Pons (tissue), 1 donor: ENCODE data around the gene MEX3A.
"Not testable (repeated sequence)": the region's sequence is repeated elsewhere in the genome, so short reads cannot be mapped to it uniquely, and the experiment has no call there.

Experiments
- DNase-seq: peaks from one replicate; pipeline ENCODE4 v3.0.0-alpha.2; 2016; ENCODE audit warnings: low spot score

MEX3A gene

DNA sequence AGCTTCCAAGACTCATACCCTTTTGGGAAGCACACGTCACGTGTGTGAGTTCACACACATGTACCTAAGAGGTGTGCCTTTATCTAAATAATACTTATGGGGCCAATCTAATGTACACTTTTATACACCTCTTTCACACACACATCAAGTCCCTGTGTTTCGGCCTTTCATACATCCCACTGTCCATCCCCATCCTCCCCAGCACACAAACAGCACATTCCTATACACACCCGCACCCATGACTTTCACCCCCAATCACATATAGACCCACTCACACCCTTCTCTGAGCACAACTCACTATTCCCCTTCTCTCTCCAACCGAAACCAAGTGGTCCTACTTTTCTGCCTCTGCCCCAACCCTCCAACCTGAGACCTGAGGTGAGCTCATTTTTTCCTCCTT, 3.5 kb downstream of the MEX3A start:
- DNase-seq = no peak

DNA sequence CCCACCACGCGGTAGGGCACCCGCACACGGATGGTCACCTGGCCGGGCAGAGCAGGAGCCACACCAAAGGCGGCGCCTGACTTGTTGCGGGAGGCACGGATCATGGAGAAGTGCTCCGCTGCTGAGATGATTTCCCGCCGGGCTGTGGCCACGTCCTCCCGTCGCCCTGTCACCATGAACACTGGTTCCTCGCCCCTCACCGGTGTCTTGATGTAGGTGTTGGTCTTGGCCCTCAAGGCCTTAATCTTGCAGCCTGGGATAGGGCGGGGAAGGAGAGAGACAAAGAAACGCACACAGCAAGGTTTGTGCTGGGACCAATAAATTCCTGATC, 4.9 kb downstream of the MEX3A start:
- no peak for DNase-seq

DNA sequence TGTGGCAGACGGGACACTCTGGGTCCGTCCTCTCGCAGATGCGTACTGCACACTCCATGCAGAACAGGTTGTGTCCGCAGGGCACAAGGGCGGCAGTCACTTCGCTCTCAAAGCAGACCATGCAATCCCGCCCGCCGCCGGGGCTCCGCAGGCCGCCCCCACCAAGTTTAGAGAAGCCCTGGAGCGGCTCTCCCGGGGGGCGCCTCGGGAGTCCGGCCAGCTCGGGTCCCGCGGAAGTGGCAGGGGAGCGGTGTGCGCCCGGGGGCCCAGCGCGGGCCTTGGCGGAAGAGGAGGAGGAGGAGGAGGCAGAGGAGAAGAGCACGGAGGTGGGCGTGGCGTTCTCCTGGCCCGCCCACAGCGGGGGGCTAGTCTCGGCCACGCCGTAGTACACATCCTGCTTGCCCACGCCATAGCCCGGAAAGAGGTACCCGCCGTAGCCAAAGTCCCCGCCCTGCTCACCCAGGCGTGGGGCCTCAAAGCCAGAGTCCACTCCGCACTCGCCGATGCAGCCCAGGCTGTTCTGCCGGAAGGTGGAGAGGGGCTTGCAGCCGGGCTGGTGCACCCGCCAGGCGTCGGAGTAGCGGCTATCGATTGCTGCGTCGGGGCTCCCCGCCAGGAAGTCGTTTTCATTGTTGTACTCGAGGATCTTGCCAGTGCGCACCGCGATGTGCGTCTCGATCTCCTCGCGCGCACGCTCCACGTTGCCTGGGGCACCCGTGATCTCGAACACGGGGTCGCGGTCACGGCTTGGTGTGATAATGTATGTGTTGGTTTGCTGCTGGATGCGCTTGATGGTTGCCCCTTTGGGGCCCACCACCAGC, 5.4 kb downstream of the MEX3A start:
- DNase-seq = no peak

DNA sequence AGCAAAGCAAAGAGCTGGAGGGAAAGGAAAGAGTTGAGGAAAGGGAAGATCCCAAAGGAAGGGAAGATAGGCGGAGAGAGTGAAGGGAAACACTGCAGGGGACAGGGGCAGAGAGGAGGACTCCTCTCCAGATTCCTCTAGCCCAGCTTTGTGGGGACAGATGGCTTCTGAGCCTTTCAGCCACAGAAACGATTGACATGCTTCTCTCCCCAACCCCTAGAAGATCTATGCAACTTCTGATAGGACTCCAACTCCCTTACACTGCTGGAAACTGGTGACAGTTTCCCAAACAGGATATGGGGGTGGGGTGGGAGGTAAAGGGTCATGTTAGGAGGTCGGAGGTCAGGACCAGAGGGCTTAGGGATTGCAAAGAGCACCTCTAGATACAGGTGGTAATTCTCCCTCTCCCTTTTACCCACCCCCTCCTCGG, 6.5 kb downstream of the MEX3A start:
- DNase-seq = no peak

DNA sequence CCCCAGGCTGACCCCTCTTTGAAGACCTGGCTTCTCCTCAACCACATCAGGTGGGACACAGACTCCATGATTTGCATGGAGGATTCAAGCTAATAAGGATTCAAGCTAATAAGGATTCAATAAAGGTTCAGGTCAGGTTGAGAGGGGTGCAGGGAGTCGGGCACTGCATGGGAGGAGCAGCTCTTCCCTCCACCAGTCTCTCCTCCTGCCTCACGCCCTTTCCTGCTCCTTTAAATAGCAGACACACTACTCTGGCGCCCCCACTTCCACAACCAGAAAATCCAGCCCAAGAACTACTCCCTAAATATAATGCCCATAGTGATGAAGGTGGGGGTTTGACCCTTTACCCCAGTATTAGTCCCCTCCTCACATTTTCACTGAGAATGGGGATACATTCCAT, 7.1 kb downstream of the MEX3A start:
- no peak for DNase-seq

DNA sequence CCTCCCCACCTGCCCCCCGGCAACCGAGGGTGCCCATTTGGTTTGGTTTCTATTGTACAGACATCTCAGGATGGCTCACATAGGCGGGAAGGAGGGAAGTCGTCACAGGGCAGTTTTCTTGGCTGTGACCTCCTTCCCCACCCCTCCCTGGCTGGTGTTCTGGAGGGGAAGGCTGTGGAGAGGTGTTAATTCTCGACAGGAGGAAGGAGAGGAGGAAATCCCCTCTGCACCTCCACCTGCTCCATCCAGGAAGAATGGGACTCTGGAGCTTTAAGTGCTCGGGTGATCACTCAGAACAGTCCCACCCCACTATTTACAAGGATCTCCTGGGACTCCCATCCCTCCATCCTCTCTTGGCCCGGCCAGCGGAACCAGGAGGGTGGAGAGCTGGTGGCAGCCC, 7.6 kb downstream of the MEX3A start:
- no peak for DNase-seq

DNA sequence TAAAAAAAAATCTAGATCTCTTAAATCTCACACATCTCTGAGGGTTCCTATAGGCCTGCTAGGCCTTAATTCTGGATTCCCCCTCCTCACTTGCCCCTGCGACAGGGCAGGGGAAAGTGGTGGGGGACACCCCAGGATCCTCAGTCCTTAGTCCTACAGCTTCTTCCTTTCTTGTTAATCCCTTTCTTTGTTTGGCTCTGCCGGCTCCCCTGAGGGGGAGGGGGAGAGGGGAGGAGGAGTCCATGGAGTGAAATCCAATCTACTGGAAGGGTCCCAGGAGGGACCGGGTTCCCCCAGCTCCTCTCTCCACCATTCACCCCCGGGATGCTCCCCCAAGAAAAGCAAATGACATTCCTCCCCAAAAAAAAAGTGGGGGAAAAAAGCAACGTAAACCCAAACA, 8.5 kb downstream of the MEX3A start:
- DNase-seq = no peak

DNA sequence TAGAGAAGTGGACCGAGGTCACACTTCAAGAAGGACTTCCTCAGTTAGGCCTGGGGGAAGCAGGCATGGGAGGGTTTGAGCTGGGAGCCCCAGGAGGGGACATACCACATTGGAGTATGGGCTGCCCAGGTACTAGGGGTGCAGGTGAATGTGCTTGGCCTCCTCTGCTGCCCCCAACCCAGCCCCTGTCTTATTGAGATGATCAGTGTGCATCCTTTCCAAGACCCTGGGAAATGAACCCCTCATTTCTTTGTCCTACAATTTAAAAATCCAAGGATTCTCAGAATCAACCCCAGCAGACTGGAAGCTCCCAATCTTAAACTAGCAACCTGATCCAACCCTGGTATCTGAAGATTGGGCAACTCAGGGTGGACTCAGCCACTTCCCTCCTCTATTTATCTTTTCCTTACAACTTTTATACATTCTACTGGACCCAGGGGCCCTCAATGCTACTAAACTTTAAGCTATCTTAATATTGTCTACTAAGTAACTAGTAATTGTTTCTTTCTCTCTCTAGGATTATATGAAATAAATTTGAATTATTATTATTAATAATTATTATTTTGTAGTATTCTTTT, 9.1 kb downstream of the MEX3A start:
- DNase-seq = no peak

DNA sequence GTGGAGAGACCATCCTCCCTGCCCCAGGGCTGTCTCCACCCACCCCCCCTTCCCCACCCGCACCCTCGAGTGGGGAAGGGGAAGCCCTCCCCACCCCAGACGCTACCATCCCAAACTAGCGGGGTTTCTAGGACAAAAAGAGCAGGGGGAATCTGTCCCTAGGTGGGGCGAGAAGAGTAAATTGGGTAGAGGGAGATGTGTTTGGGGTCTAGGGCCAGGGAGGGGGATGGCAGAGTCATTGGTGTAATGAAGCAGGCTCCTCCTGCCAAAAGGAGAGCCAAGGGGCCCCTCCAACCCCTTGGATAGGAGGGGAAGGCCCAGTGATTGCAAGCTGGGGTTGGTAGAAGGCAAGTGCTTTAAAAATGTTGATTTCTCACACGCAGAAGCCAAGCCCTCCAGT, 10.0 kb downstream of the MEX3A start:
- no peak for DNase-seq

DNA sequence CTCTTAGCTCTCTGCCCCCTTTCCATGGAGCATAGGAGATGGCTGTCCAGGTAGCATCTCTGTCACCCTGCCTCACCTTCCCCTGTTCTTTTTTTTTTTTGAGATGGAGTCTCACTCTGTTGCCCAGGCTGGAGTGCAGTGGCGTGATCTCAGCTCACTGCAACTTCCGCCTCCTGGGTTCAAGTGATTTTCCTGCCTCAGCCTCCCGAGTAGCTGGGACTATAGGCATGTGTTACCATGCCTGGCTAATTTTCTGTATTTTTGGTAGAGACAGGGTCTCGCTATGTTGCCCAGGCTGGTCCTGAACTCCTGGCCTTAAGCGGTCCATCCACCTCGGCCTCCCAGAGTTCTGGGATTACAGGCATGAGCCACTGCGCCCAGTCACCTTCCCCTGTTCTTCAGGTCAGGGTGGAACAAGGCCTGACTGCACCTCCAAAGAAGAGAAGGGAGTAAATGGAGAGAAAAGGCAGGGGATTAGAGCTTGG, 10.9 kb downstream of the MEX3A start:
- not testable (repeated sequence) for DNase-seq

DNA sequence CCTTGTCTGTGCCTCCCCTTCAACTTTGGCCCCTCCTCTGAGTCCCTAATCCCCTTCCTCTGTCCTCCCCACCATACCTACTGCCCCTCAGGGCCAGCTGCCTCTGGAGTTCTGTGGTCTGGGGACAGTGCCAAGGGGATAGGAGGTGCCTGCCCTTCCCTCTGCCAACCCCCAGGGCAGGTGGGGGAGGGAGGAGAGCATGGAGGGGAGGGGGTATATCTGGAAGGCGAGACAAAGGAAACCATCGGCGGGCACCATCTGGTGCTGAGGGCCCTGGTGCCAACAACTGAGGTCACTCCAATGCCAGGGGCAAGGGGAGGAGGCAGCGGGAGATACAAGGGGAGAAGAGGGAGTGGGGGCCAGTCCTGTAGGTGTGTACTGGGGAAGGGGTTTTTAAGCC, 11.7 kb downstream of the MEX3A start:
- no peak for DNase-seq

DNA sequence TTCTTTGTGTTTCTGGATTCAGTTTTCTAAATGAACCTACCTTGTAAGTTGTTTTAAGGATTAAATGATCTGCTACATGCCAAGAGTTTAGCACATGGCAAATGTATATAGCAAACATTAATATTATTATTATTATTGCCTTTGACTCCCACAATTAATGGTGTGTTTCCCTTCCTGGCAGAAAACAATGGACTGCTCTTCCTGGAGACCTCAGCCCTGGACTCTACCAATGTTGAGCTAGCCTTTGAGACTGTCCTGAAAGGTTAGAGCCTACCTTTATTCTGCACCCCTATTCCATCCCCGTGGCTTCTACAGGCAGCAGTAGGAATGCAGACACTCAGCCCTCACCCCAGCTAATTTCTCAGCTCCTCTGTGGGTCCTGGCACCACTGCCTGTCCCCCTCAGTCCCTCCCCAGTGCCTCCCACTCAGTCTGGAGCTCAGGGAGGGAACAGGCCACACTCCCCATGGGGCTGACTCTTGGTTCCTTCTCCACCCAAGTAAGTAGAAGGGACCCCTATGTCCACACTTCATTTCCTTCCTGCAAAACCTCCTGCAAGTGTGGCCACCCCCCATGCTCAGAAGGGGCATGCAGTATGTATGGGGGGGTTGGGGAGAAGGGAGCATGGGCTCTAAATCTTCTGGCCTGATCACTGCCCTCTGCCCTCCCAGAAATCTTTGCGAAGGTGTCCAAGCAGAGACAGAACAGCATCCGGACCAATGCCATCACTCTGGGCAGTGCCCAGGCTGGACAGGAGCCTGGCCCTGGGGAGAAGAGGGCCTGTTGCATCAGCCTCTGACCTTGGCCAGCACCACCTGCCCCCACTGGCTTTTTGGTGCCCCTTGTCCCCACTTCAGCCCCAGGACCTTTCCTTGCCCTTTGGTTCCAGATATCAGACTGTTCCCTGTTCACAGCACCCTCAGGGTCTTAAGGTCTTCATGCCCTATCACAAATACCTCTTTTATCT, 12.5 kb downstream of the MEX3A start:
- DNase-seq = no peak

DNA sequence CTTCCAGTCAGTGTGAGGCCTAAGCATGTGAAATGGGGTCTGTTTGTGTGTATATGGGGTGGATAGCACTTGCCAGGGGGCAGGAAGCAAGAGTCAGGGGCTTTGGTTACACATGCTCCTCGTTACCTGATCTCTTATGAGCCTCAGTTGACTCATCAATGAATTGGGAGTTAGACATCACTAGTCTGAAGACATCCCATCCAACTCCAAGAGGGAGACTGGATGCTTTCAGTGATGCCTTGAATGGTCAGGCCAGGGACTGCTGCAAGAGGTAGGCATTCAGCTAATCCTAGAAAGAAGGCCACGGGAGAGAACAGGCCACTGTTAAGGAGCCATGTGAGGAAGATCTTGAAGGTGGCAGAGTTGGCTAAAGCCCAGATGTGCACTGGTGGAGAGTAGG, 15.0 kb downstream of the MEX3A start:
- no peak for DNase-seq

DNA sequence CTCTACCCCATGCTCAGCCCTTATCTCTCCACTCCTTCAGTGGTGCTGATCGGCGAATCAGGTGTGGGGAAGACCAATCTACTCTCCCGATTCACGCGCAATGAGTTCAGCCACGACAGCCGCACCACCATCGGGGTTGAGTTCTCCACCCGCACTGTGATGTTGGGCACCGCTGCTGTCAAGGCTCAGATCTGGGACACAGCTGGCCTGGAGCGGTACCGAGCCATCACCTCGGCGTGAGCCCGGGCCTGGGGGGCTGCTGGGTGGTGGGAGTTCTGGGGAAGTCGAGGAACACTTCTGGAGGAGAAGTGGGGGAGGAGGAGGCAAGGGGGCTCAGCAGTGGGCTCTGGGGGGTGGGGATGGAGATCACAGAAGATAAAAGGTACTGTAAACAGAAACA, 16.4 kb downstream of the MEX3A start:
- no peak for DNase-seq

DNA sequence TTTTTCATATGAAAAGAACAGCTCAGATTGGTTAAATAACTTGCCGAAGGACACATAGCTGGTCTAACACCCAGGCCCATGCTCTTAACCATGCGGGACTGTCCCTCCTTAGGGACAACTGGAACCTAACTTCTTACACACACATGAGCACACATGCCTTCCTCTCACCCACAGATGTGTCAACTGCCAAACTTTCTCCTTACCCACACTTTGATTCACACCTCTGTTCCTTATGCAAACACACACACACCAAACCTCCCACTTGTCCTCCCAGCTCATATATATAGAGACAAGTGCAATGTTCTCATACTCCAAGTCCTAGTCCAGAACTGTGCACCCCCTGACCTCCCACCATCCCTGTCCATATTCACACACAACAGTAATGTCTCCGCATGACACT, 17.1 kb downstream of the MEX3A start:
- DNase-seq = no peak

DNA sequence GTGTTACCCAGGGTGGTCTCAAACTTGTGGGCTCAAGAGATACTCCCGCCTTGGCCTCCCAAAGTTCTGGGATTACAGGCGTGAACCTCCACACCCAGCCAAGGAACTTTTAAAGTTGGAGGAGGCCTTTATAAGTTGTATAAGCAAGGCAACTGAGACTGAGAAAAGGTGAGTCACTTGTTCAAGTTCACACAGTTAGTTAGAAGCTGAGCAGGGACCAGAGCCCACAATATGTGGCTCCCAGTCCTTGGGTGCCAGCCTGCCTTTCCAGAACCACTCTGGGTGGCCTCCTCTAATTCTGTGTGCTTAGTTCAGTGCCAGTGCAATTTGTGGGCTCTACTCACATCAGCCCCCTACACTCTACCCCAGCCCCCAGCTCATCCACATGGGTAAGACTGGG, 17.6 kb downstream of the MEX3A start:
- DNase-seq = no peak

DNA sequence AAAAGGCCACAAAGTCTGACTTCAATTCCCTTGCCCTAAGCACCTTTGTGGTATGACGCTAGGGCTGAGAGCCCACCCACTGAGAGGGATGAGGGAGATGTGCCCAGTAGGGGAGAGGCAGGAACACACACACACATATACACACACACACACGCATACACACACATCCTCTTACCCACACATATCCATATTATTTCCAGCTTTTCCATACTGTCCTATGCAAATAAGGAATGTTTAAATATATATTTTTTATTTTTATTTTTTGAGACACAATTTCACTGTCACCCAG, 18.3 kb downstream of the MEX3A start:
- no peak for DNase-seq

DNA sequence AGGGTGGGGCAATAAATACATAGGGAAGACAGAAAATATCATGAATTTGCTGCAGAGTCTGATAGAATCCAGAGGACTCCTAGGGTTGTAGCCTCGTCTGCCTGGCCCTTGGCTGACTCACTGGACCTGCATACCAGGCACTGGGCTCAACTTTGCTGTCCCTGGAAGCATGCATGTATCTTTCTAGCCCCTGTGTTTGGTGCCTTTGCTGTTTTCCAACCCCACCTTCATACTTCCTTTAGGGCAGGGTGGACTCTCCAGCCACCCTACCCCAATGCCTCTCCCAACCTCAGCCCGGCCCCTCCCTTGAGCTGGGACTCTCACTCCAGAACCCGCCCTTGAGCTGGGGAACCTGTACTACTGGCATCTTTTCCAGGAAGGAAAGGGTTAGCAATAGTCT, 20.1 kb downstream of the MEX3A start:
- DNase-seq = no peak

DNA sequence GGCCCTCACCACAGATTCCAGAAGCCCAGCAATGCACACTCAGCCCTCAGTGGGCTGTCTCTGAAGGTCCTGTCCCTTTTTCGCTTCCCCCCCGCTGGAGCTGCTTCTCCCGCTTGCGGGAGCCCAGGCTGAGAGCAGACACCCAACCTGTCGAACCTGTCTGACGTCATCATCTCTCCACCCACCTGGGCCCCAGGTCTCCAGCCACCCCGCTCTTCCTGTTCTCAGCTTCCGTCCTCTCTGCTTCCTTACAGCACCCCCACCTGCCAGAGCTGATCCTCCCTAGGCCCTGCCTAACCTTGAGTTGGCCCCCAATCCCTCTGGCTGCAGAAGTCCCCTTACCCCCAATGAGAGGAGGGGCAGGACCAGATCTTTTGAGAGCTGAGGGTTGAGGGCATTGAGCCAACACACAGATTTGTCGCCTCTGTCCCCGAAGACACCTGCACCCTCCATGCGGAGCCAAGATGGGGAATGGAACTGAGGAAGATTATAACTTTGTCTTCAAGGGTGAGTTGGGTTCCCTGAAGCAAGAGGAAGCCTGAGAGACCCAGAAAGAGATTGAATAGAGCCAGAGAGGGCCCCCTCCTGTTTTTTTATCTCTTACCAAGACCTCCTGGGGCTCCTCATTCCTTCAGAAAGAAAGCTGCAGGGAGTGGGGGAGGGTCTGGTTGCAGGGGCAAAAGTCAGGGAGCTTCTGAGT, 21.2 kb downstream of the MEX3A start, which contains the start of gene RAB25:
Gene RAB25 (plus strand): TSS at position 224 of the 700 bp plus-strand sequence. CDS start 241 bp downstream, at position 465.
- no peak for DNase-seq

DNA sequence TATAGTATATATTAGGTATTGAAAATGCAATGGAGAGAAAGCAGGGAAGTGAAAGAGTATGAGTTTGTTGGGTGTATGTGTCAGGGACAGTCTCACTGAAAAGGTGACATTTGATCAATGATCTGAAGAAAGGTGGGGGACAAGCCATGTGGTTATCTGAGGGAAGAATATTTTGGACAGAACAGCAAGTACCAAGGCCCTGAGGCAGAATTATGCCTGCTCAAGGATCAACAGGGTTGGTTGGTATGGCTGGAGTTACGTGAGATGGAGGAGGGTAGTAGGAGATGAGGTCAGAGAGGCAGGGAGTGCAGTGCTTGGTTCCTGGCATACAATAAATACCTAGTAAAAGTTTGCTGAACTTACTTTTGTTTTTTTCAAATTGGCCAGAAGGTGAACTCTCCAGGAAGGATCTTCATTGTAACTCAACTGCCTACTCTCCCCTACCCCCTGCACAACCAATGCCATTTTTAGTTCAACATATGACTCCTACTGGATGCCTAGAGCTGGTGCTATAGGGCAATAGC, 25.9 kb downstream of the MEX3A start:
- DNase-seq = no peak

DNA sequence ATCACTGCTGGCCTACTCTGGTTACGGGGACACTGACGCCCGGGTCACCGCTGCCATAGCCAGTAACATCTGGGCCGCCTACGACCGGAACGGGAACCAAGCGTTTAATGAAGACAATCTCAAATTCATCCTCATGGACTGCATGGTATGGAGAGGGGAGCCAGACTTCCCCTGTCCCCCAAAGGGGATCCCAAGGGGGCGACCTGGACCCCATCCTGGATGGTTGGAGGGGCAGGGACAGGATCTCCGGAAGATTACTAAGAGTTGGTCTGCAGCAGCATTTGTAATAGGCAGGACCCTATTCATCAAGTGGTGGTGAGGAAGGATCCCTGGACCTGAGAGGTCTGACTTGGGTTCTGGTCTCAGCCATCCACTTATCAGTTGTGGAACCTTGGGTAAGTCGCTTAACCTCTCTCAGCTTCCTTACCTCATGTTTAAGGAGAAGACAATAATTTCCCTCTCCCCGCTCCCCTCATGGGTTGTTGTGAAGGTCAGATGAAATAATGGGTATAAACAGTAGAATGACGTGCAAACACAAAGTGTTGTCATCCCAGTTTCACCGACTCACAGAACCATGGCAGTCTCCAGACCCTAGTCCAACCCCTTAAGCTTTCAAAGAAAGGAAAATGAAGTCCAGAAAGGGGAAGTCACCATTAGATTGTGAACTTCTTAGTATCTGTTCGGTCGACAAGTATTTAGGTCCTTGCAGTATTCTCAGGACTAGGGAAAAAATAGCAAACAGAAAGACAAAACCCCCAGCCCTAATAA, 26.8 kb downstream of the MEX3A start:
- no peak for DNase-seq
